Measurements from ENCODE around the gene SLC22A2.

- no peak for TF ChIP-seq ATF2 (CRISPR knock-in tag; IDR thresholded peaks at IDR 0.05)
- TF ChIP-seq ZNF501 (CRISPR knock-in tag; IDR thresholded peaks at IDR 0.05) = no peak
- TF ChIP-seq TRIM22 (IDR thresholded peaks at IDR 0.05) = no peak
Measured at GRCh38 chr6:160269771-160270170, 11.2 kb upstream of the SLC22A2 start.

Measured in HepG2 (cell line).